B cell (primary cell): ENCODE results near the gene CDC42BPG. TPM values are rescaled to one million over a fixed set of nuclear protein-coding genes. Genes with fewer than 3 reads are reported as not detected.

Experiments used
- ATAC-seq: fragments of 200-7000 bp; cut with Tn5 transposase; one replicate; pipeline ENCODE4 v1.10.0; 2021; ENCODE audit warnings: low read depth, mild to moderate bottlenecking, moderate number of reproducible peaks, moderate library complexity
- CTCF ChIA-PET: fragments of 350-600 bp; sonication (Branson Sonifier 250); formaldehyde crosslinking; loops from one replicate; lab custom pipeline; 2021; ENCODE audit warnings: antibody characterized with exemption, inconsistent platforms; lab: Charles Lee
- POLR2A ChIA-PET: fragments of 350-600 bp; sonication (Branson Sonifier 250); formaldehyde crosslinking; loops from one replicate; lab custom pipeline; 2021; ENCODE audit warnings: antibody characterized with exemption; lab: Charles Lee
- DNase-seq: peaks from one replicate; pipeline ENCODE4 v3.0.0; 2013
- H2AFZ ChIP-seq: 2 replicates; pipeline ENCODE4 v1.6.1; 2012; ENCODE audit warnings: mild to moderate bottlenecking, low read depth, low read length; ENCODE audit not compliant: insufficient read depth, poor library complexity, severe bottlenecking
- H3K27ac ChIP-seq, 2 donors: 1 replicate in 1 of 2; 2 replicates in 1 of 2; pipeline ENCODE4 v1.5.1; 2012 to 2013; ENCODE audit warnings: low read length in 2 of 2, mild to moderate bottlenecking in 2 of 2, moderate library complexity in 1 of 2
- H3K27me3 ChIP-seq, 4 experiments: fragments of 200-600 bp in 1 of 4; sonication (generic) in 1 of 4; replicated peaks in 1 of 4; 1 replicate in 2 of 4; 2 replicates in 2 of 4; pipeline versions ENCODE4 v1.6.1 to v1.7.0; 2013 to 2016; ENCODE audit warnings: low read length in 3 of 4, mild to moderate bottlenecking in 2 of 4, mixed read lengths in 1 of 4, moderate library complexity in 1 of 4; ENCODE audit not compliant: insufficient read depth in 4 of 4, control insufficient read depth in 3 of 4; ENCODE audit errors: control extremely low read depth in 1 of 4
- H3K36me3 ChIP-seq, 2 experiments: replicated peaks in 1 of 2; 1 replicate in 1 of 2; 2 replicates in 1 of 2; pipeline versions ENCODE4 v1.6.1 to v1.7.1; 2013; ENCODE audit warnings: low read length in 1 of 2; ENCODE audit not compliant: insufficient read depth in 2 of 2, control insufficient read depth in 1 of 2; ENCODE audit errors: control extremely low read depth in 1 of 2, extremely low read depth in 1 of 2
- H3K4me1 ChIP-seq, 2 donors: fragments of 200-600 bp in 1 of 2; sonication (generic) in 1 of 2; 1 replicate in 1 of 2; 2 replicates in 1 of 2; pipeline versions ENCODE4 v1.5.1 to v1.6.1; 2013 to 2017; ENCODE audit warnings: low read length in 2 of 2; ENCODE audit not compliant: control insufficient read depth in 2 of 2, insufficient read depth in 2 of 2
- H3K4me2 ChIP-seq: replicated peaks from 2 replicates; pipeline ENCODE3; 2012; ENCODE audit warnings: mild to moderate bottlenecking, low read depth, low read length; ENCODE audit not compliant: poor library complexity, severe bottlenecking
- H3K4me3 ChIP-seq, 5 experiments: fragments of 200-600 bp in 1 of 5; sonication (generic) in 1 of 5; 1 replicate in 3 of 5; 2 replicates in 2 of 5; pipeline versions ENCODE4 v1.5.1 to v1.7.0; 2011 to 2016; ENCODE audit warnings: low read length in 4 of 5, mild to moderate bottlenecking in 4 of 5, low read depth in 2 of 5, control low read depth in 1 of 5, moderate library complexity in 1 of 5; ENCODE audit not compliant: insufficient read depth in 1 of 5; ENCODE audit errors: control extremely low read depth in 1 of 5, extremely low read depth in 1 of 5
- H3K79me2 ChIP-seq: fragments of 200-600 bp; sonication (generic); one replicate; pipeline ENCODE4 v1.6.0; 2016; ENCODE audit warnings: low read length; ENCODE audit not compliant: control insufficient read depth, insufficient read depth
- H3K9ac ChIP-seq: fragments of 200-600 bp; sonication (generic); 2 replicates; pipeline ENCODE4 v1.6.1; 2017; ENCODE audit warnings: mild to moderate bottlenecking, low read length, moderate library complexity
- H3K9me3 ChIP-seq, 3 donors: one replicate each; pipeline versions ENCODE4 v1.6.1 to v1.7.1; 2013; ENCODE audit warnings: low read length in 2 of 3; ENCODE audit not compliant: control insufficient read depth in 2 of 3, insufficient read depth in 1 of 3; ENCODE audit errors: control extremely low read depth in 1 of 3
- H4K20me1 ChIP-seq: 2 replicates; pipeline ENCODE4 v1.6.0; 2012; ENCODE audit warnings: mild to moderate bottlenecking, low read length; ENCODE audit not compliant: insufficient read depth, control insufficient read depth, poor library complexity, severe bottlenecking
- H3K27ac Mint-ChIP-seq: one replicate; pipeline ENCODE4 v1.8.0; 2021; ENCODE audit warnings: mixed read lengths
- H3K27me3 Mint-ChIP-seq: one replicate; pipeline ENCODE4 v1.8.0; 2021; ENCODE audit warnings: mixed read lengths
- H3K4me1 Mint-ChIP-seq: one replicate; pipeline ENCODE4 v1.8.0; 2021; ENCODE audit warnings: mixed read lengths
- H3K4me3 Mint-ChIP-seq: one replicate; pipeline ENCODE4 v1.8.0; 2021; ENCODE audit warnings: mixed read lengths
- H3K9me3 Mint-ChIP-seq: one replicate; pipeline ENCODE4 v1.8.0; 2022; ENCODE audit warnings: mixed read lengths; ENCODE audit not compliant: insufficient read depth
- EZH2 ChIP-seq: IDR thresholded peaks from 2 replicates; pipeline ENCODE4 v1.6.1; 2012; ENCODE audit warnings: borderline replicate concordance, low read depth, mild to moderate bottlenecking, moderate library complexity, low read length; ENCODE audit not compliant: insufficient read depth, poor library complexity, severe bottlenecking
- WGBS: methylation state at CpG from one replicate; pipeline ENCODE4 v1.1.5; 2013; ENCODE audit warnings: missing lambda C conversion rate; ENCODE audit not compliant: insufficient coverage; 5-methylcytosine and 5-hydroxymethylcytosine counted together
- intact Hi-C: fragments of 100-400 bp; cut with micrococcal nuclease; formaldehyde crosslinking; loops from one replicate; pipeline ENCODE4 v1.10.0; 2022
- polyA plus RNA-seq: library from polyadenylated mRNA; depleted of rRNA; stranded (reverse); fragments of >200 nt; gene quantifications from 2 replicates; pipeline ENCODE4 v1.2.3, GENCODE V29; 2012
- total RNA-seq, 2 donors: library from RNA; stranded (reverse); fragments of 120-200 nt in 1 of 2; gene quantifications; 1 replicate in 1 of 2; 2 replicates in 1 of 2; pipeline versions ENCODE4 v1.2.3 to v1.2.4, GENCODE V29; 2013 to 2022
- TF ChIP-seq, protein P1 (sequence below): fragments of 200-600 bp; IDR thresholded peaks from one replicate; pipeline ENCODE4 v1.8.0; 2022; ENCODE audit warnings: antibody characterized with exemption, mild to moderate bottlenecking

Gene CDC42BPG
- total and polyA plus RNA-seq, 2 donors (not counting 1 experiment from before 2014, with no cell fraction given): 3.7 to 8.7 TPM

DNA sequence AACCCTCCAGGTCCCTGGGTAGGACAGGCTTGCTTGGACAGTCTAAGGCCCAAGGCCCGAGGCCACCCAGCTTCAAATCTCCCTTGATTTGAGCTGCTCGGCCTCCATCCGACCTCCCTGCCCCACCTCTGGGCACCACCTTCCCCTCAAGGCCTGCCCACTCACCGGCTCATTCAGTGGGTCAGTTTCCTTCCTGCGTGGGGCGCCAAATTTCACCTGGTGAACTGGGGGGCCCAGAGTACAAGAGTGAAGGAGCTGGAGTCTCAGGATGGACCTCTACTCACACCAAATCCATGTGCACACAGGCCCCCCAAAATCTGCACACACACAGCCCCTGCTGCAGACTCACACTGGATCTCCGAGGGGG is 45.2 kb downstream of the CDC42BPG start:
- ChIA-PET CTCF (interaction anchor here (1.0 to 7.3 kb wide), 10 partner anchors 8 to 89 kb away, joined by 4 to 73 read pairs (median 6); partner anchors contain the start of genes MEN1, RASGRP2 and SF1), POLR2A (interaction anchor here (0.5 to 4.9 kb wide), 9 partner anchors 11 to 838 kb away, joined by 3 to 40 read pairs (median 7); partner anchors contain the start of genes MEN1, RASGRP2 and SF1)
- Histone ChIP-seq H3K9me3 (no peaks in the 10 kb centered on the region), H3K4me3 (peak overlapping the region in 3 of 5 experiments; percentile 1 to 41 (median 15)), H3K79me2 (peaks cover 38% of the 10 kb centered on the region), H3K4me2 (peak overlapping the region; percentile 98), H3K27me3 (no peaks in the 10 kb centered on the region), H3K4me1 (peaks cover 46 to 52% of the 10 kb centered on the region in 2 donors), H3K27ac (peak overlapping the region; percentile 59 to 90), H3K36me3 (peaks cover 0 to 49% of the 10 kb centered on the region in 2 experiments), H3K9ac (peak overlapping the region; percentile 35), H4K20me1 (no peaks in the 10 kb centered on the region), H2AFZ (peak overlapping the region; percentile 42)
- Mint-ChIP-seq H3K9me3 (no peaks in the 10 kb centered on the region), H3K4me3 (peak overlapping the region; percentile 74), H3K4me1 (peaks cover 52% of the 10 kb centered on the region), H3K27ac (peak overlapping the region; percentile 92), H3K27me3 (no peaks in the 10 kb centered on the region)
- DNase-seq (no peak), ATAC-seq (no peak)
- no peak for TF ChIP-seq EZH2
- TF ChIP-seq, protein P1, sequence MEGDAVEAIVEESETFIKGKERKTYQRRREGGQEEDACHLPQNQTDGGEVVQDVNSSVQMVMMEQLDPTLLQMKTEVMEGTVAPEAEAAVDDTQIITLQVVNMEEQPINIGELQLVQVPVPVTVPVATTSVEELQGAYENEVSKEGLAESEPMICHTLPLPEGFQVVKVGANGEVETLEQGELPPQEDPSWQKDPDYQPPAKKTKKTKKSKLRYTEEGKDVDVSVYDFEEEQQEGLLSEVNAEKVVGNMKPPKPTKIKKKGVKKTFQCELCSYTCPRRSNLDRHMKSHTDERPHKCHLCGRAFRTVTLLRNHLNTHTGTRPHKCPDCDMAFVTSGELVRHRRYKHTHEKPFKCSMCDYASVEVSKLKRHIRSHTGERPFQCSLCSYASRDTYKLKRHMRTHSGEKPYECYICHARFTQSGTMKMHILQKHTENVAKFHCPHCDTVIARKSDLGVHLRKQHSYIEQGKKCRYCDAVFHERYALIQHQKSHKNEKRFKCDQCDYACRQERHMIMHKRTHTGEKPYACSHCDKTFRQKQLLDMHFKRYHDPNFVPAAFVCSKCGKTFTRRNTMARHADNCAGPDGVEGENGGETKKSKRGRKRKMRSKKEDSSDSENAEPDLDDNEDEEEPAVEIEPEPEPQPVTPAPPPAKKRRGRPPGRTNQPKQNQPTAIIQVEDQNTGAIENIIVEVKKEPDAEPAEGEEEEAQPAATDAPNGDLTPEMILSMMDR: no peak
- intact Hi-C loops: loop anchor here (1.0 kb wide), 1 partner anchor 12 kb away; no protein-coding TSS in a partner anchor
- WGBS: 100% methylated on average over 3 of the region's 7 CpGs

DNA sequence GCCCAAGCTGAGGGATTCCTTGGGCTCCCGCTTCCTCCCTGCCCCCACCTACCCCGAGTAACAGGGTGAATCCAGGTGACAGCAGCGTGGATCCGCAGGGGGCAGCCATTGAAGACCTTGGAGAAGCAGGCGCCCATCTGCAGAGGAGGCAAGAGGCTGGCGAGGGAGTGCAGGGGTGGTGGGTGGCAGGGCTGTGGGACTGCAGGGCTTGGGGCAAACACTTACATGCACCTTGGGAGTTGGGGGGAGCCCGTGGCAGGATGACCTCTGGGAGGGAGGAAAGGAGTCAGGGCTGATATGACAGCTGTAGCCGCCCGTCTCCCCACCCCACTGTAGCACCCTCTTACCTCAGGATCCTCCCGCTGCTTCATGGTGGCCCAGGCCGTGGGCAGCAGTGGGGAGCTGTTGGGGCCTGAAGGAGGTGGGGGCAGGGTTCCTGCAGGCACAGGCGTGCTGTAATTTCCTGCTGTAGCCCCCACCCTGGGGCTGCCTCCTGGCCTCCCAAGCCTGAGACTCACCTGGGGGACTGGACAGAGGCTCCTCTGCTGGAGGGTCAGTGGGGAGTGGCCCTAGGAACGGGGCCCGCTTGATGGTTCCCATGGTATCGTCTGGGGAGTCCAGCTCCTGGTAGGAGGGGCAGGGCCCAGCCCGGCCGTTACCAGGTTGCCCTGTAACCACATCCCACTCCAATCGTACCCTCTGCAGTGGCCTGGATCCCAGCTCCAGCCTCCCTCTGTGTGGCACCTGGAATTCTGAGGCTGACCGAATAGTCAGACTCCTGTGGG is 47.5 kb downstream of the CDC42BPG start:
- CTCF ChIA-PET: interaction anchor here (0.7 kb wide), 1 partner anchor 15 kb away, joined by 3 read pairs; no protein-coding TSS in a partner anchor
- TF ChIP-seq, protein P1: no peak
- POLR2A ChIA-PET: interaction anchor here (0.7 kb wide), 1 partner anchor 28 kb away, joined by 6 read pairs; no protein-coding TSS in a partner anchor
- peaks cover 20% of the 10 kb centered on the region for H3K79me2 ChIP-seq
- no peak overlapping the region for H3K4me3 ChIP-seq
- no peak overlapping the region for H3K4me2 ChIP-seq
- peaks cover 0 to 55% of the 10 kb centered on the region in 2 experiments for H3K36me3 ChIP-seq
- Mint-ChIP-seq H3K27me3 (no peaks in the 10 kb centered on the region), H3K9me3 (no peaks in the 10 kb centered on the region), H3K4me1 (peaks cover 50% of the 10 kb centered on the region), H3K27ac (peak overlapping the region; percentile 32), H3K4me3 (no peak overlapping the region)
- 96% methylated on average over 8 of the region's 19 CpGs for WGBS
- no peaks in the 10 kb centered on the region for H4K20me1 ChIP-seq
- ATAC-seq (no peak), DNase-seq (no peak)
- intact Hi-C loops: no loop called here
- no peak overlapping the region for H3K9ac ChIP-seq
- no peaks in the 10 kb centered on the region for H3K9me3 ChIP-seq
- H3K27ac ChIP-seq: no peak overlapping the region
- peaks cover 42 to 45% of the 10 kb centered on the region in 2 donors for H3K4me1 ChIP-seq
- H2AFZ ChIP-seq: no peak overlapping the region
- H3K27me3 ChIP-seq: no peaks in the 10 kb centered on the region
